ENCODE measurements around the gene TNFSF8. TPM values are rescaled to one million over a fixed set of nuclear protein-coding genes. Genes with fewer than 3 reads are reported as not detected.

TNFSF8 gene
- total RNA-seq, 1 experiment from 2014 or later, result 0.20 TPM

DNA sequence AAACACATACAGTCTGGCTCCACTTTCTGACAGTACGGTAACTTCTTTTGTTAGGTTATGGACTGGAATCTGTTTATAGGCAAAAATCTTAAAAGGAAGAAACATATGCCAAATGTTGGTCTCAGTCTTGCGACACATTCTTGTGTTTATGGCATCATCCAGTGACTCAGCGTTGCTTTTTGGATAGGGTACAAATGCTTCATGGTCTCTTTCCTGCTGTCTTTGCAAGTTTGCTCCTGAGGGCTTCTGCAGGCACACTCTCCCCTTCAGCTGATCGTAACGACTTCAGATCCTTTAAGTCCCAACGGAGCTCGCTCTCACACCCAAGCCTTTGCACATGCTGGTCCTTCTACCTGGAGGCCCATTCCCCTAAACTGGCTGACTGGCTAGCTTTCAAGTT is 23.6 kb upstream of the TNFSF8 start:
- peaks cover 6% of the 10 kb centered on the region for H3K9me3 Mint-ChIP-seq (ENCODE audit: unreplicated experiment)
- H3K36me3 Mint-ChIP-seq (ENCODE audit: insufficient read depth, unreplicated experiment), result no peaks in the 10 kb centered on the region
- no peaks in the 10 kb centered on the region for H3K4me1 Mint-ChIP-seq (ENCODE audit: low read depth, unreplicated experiment)
- no peaks in the 10 kb centered on the region for H3K36me3 ChIP-seq (ENCODE audit: control insufficient read depth, insufficient read depth, low read length)
- ChIA-PET POLR2A (no interaction called here), CTCF (no interaction called here)
- H3K9me3 ChIP-seq, result no peaks in the 10 kb centered on the region; the same call in 1 of the 2 replicates
- H3K4me1 ChIP-seq, result no peaks in the 10 kb centered on the region
- H3K4me3 ChIP-seq (ENCODE audit: low read depth, low read length), result no peak overlapping the region
- BruUV-seq (replicated peaks), result no TSS peak
- no peak overlapping the region for H3K27ac Mint-ChIP-seq (ENCODE audit: unreplicated experiment)
- no peak for DNase-seq
- H3K27me3 ChIP-seq (replicated peaks; ENCODE audit: control insufficient read depth, insufficient read depth, low read length), result no peaks in the 10 kb centered on the region
- TF ChIP-seq CTCF (IDR thresholded peaks at IDR 0.05; ENCODE audit: insufficient read depth in 1 of 2, low read depth in 1 of 2, low read length in 1 of 2, severe bottlenecking in 1 of 2, unreplicated experiment in 1 of 2), result no peak
- intact Hi-C loops (cut with micrococcal nuclease; ENCODE audit: unreplicated experiment), result loop anchor here (10.0 kb wide), 1 partner anchor 241 kb away; no protein-coding TSS in a partner anchor
- peaks cover 11% of the 10 kb centered on the region for H3K27me3 Mint-ChIP-seq (ENCODE audit: insufficient read depth, unreplicated experiment)
- H3K4me3 Mint-ChIP-seq (ENCODE audit: unreplicated experiment), result no peak overlapping the region

GRCh38 chr9:114953046-114953445 is 22.7 kb upstream of the TNFSF8 start:
- Mint-ChIP-seq H3K4me3 (ENCODE audit: unreplicated experiment) (no peak overlapping the region), H3K36me3 (ENCODE audit: insufficient read depth, unreplicated experiment) (no peaks in the 10 kb centered on the region), H3K4me1 (ENCODE audit: low read depth, unreplicated experiment) (no peaks in the 10 kb centered on the region), H3K27me3 (ENCODE audit: insufficient read depth, unreplicated experiment) (peaks cover 11% of the 10 kb centered on the region), H3K27ac (ENCODE audit: unreplicated experiment) (no peak overlapping the region), H3K9me3 (ENCODE audit: unreplicated experiment) (no peaks in the 10 kb centered on the region)
- Histone ChIP-seq H3K4me3 (ENCODE audit: low read depth, low read length) (no peak overlapping the region), H3K27me3 (replicated peaks; ENCODE audit: control insufficient read depth, insufficient read depth, low read length) (no peaks in the 10 kb centered on the region), H3K4me1 (no peaks in the 10 kb centered on the region), H3K36me3 (ENCODE audit: control insufficient read depth, insufficient read depth, low read length) (no peaks in the 10 kb centered on the region), H3K9me3 (no peaks in the 10 kb centered on the region; the same call in 1 of the 2 replicates)
- ChIA-PET POLR2A (no interaction called here), CTCF (no interaction called here)
- no TSS peak for BruUV-seq (replicated peaks)
- no peak for TF ChIP-seq CTCF (IDR thresholded peaks at IDR 0.05; ENCODE audit: insufficient read depth in 1 of 2, low read depth in 1 of 2, low read length in 1 of 2, severe bottlenecking in 1 of 2, unreplicated experiment in 1 of 2)
- intact Hi-C loops (cut with micrococcal nuclease; ENCODE audit: unreplicated experiment), result loop anchor here (10.0 kb wide), 1 partner anchor 242 kb away; no protein-coding TSS in a partner anchor
- no peak for DNase-seq

DNA sequence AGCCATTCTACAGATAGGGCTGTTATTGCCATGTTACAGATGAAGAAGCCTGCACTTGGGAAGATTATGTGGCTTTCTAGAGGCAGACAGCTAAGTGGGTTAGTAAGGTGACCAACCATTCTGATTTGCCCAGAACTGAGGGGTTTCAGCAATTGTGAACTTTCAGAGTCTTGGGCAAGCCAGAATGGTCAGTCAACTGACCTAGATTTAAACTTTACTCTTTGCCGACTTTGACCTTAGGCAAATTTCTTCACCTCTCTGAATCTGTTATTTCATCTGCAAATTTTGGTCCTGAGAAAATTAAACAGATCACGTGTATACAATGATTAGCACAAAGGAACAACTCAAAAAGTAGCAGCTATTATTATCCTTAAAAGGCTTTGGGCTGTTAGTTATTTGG is 20.4 kb upstream of the TNFSF8 start:
- CTCF ChIA-PET, result no interaction called here
- H3K9me3 Mint-ChIP-seq (ENCODE audit: unreplicated experiment), result no peaks in the 10 kb centered on the region

More for the DNA sequence above, 20.4 kb upstream of the TNFSF8 start:
- no peaks in the 10 kb centered on the region for H3K9me3 ChIP-seq
- Mint-ChIP-seq H3K27me3 (ENCODE audit: insufficient read depth, unreplicated experiment) (peaks cover 13% of the 10 kb centered on the region), H3K4me3 (ENCODE audit: unreplicated experiment) (no peak overlapping the region), H3K4me1 (ENCODE audit: low read depth, unreplicated experiment) (no peaks in the 10 kb centered on the region), H3K36me3 (ENCODE audit: insufficient read depth, unreplicated experiment) (no peaks in the 10 kb centered on the region), H3K27ac (ENCODE audit: unreplicated experiment) (no peak overlapping the region)
- H3K27me3 ChIP-seq (replicated peaks; ENCODE audit: control insufficient read depth, insufficient read depth, low read length), result no peaks in the 10 kb centered on the region
- POLR2A ChIA-PET, result no interaction called here
- DNase-seq, result no peak
- H3K4me3 ChIP-seq (ENCODE audit: low read depth, low read length), result no peak overlapping the region
- H3K36me3 ChIP-seq (ENCODE audit: control insufficient read depth, insufficient read depth, low read length), result no peaks in the 10 kb centered on the region
- no peak for TF ChIP-seq CTCF (IDR thresholded peaks at IDR 0.05; ENCODE audit: insufficient read depth in 1 of 2, low read depth in 1 of 2, low read length in 1 of 2, severe bottlenecking in 1 of 2, unreplicated experiment in 1 of 2)
- intact Hi-C loops (cut with micrococcal nuclease; ENCODE audit: unreplicated experiment), result loop anchor here (10.0 kb wide), 1 partner anchor 244 kb away; no protein-coding TSS in a partner anchor
- no peaks in the 10 kb centered on the region for H3K4me1 ChIP-seq
- no TSS peak for BruUV-seq (replicated peaks)

Data from Caco-2 (cell line).